ENCODE measurements around the gene EHBP1L1. TPM values are rescaled to one million over a fixed set of nuclear protein-coding genes. Genes with fewer than 3 reads are reported as not detected.

The EHBP1L1 gene
- total RNA-seq, 1 donor from 2014 or later, result 31.6 TPM

DNA sequence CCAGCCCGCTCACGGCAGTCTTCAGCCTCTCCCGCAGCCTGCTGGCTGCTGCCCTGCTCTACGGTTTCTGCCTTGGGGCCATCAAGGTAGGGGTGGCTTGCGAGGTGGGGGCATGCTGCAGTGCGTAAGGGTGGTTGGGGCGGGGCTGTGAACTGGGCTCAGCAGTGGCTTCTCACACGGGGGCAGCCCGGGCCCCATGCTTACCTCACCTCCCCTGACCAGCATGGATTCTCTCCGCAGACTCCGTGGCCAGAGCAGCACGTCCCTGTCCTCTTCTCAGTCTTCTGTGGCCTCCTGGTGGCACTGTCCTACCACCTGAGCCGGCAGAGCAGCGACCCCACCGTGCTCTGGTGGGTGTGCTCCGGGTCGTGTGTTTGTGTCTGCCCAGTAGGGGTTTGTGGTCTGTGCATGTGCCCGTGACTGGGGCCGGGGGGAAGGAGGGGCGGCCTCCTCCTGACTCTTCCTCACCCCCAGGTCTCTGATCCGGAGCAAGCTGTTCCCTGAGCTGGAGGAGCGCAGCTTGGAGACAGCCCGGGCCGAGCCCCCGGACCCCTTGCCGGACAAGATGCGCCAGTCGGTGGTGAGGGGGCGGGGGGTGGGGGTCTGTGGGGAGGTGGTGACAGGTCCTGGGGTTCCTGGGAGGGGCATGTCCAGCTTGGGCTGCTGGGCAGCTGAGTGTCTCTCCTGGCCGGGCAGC, 49.2 kb downstream of the EHBP1L1 start:
- TF ChIP-seq CTCF (IDR thresholded peaks at IDR 0.05; ENCODE audit: insufficient read depth, low read length, severe bottlenecking), result no peak
- Histone ChIP-seq H3K27me3 (ENCODE audit: control insufficient read depth, insufficient read depth, low read length) (no peaks in the 10 kb centered on the region), H3K4me3 (ENCODE audit: low read depth, low read length) (no peak overlapping the region), H3K36me3 (ENCODE audit: control insufficient read depth, insufficient read depth, low read length) (peaks cover 67% of the 10 kb centered on the region)
- DNase-seq (ENCODE audit: low read depth), result no peak
- FAIRE-seq, result no peak

DNA sequence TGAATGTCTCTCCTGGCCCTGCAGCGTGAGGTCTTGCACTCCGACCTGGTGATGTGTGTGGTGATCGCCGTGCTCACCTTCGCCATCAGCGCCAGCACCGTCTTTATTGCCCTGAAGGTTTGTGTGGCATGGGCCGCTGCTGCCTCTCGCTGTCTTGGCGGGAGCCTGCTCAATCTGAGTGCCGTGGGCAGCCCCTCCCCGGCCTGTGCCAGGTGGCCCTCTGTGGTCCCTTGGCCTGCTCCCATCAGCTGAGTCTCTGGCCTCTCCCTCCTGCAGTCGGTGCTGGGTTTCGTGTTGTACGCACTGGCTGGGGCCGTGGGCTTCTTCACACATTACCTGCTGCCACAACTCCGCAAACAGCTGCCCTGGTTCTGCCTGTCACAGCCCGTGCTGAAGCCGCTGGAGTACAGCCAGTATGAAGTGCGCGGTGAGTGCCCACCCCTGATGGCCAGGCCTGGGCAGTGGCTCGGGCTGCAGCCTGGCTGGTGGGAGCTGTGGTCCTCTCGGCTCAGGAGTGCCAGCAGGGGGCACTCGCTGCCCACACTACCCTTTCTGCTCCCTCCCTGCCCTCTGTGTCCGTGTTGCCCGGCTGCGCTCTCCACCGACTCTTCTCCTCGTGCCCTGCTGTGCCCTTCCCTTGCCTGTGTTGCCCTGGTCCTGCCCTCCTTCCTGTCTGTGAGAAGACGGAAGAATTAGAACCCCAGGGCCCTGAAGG, 49.9 kb downstream of the EHBP1L1 start:
- H3K36me3 ChIP-seq (ENCODE audit: control insufficient read depth, insufficient read depth, low read length), result peaks cover 72% of the 10 kb centered on the region
- no peak for FAIRE-seq
- TF ChIP-seq CTCF (IDR thresholded peaks at IDR 0.05; ENCODE audit: insufficient read depth, low read length, severe bottlenecking), result peak; percentile 83
- no peak for DNase-seq (ENCODE audit: low read depth)
- H3K4me3 ChIP-seq (ENCODE audit: low read depth, low read length), result no peak overlapping the region
- no peaks in the 10 kb centered on the region for H3K27me3 ChIP-seq (ENCODE audit: control insufficient read depth, insufficient read depth, low read length)

DNA sequence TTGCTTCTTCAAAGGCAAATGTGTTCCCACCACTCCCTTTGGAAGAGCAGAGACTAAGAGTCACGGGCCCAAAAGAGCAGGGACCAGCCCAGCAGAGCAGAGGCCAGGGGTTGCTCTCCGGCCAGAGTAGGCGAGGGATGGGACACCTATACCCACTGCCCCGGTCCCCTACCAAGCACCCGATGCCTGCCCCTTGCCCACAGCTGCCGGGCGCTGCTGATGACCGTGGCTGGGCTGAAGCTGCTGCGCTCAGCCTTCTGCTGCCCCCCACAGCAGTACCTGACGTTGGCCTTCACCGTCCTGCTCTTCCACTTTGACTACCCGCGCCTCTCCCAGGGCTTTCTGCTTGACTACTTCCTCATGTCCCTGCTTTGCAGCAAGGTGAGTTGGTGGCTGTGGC, 51.3 kb downstream of the EHBP1L1 start:
- DNase-seq (ENCODE audit: low read depth) (no peak), FAIRE-seq (no peak)
- no peak for TF ChIP-seq CTCF (IDR thresholded peaks at IDR 0.05; ENCODE audit: insufficient read depth, low read length, severe bottlenecking)
- Histone ChIP-seq H3K4me3 (ENCODE audit: low read depth, low read length) (no peak overlapping the region), H3K36me3 (ENCODE audit: control insufficient read depth, insufficient read depth, low read length) (peaks cover 73% of the 10 kb centered on the region), H3K27me3 (ENCODE audit: control insufficient read depth, insufficient read depth, low read length) (no peaks in the 10 kb centered on the region)

- no peak for TF ChIP-seq CTCF (IDR thresholded peaks at IDR 0.05; ENCODE audit: insufficient read depth, low read length, severe bottlenecking)
- H3K36me3 ChIP-seq (ENCODE audit: control insufficient read depth, insufficient read depth, low read length), result peaks cover 66% of the 10 kb centered on the region
- FAIRE-seq (no peak), DNase-seq (ENCODE audit: low read depth) (no peak)
- no peaks in the 10 kb centered on the region for H3K27me3 ChIP-seq (ENCODE audit: control insufficient read depth, insufficient read depth, low read length)
- H3K4me3 ChIP-seq (ENCODE audit: low read depth, low read length), result no peak overlapping the region
These were observed 53.7 kb downstream of the EHBP1L1 start for GRCh38 chr11:65629579-65629978.

DNA sequence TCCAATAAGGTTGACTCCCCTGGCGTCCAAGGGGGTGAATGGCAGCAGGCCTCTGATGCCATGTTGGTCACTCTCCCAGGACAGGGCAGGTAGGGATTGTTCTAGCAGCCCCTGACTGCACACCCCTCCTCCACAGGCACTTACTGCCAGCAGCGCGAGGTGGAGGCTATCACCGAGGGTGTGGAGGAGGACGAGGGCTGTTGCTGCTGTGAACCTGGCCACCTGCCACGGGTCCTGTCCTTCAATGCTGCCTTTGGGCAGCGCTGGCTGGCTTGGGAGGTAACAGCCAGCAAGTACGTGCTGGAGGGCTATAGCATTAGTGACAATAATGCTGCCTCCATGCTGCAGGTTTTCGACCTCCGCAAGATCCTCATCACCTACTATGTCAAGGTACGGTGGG, 54.4 kb downstream of the EHBP1L1 start:
- Histone ChIP-seq H3K27me3 (ENCODE audit: control insufficient read depth, insufficient read depth, low read length) (no peaks in the 10 kb centered on the region), H3K4me3 (ENCODE audit: low read depth, low read length) (no peak overlapping the region), H3K36me3 (ENCODE audit: control insufficient read depth, insufficient read depth, low read length) (peaks cover 66% of the 10 kb centered on the region)
- no peak for DNase-seq (ENCODE audit: low read depth)
- TF ChIP-seq CTCF (IDR thresholded peaks at IDR 0.05; ENCODE audit: insufficient read depth, low read length, severe bottlenecking), result no peak
- no peak for FAIRE-seq
